Stimulated activated naive CD8-positive, alpha-beta T cell treated with anti-CD3 and anti-CD28 coated beads, Interleukin-15, amount 100 ng/mL, for 72 hours (primary cell): ENCODE data around the gene WHRN.
A peak's percentile ranks its signal among the peaks of the same experiment; 100 is the strongest.

Experiments used
- ATAC-seq: fragments of 150-1000 bp; cut with Tn5 transposase; 2 replicates; pipeline ENCODE4 v1.10.0; 2021; ENCODE audit warnings: mild to moderate bottlenecking, moderate library complexity
- DNase-seq, 2 donors: peaks; one replicate each; pipeline ENCODE4 v3.0.0; 2021 to 2022
- H3K27ac Mint-ChIP-seq, 2 donors: one replicate each; pipeline ENCODE4 v1.8.0; 2022; ENCODE audit warnings: mild to moderate bottlenecking in 2 of 2, mixed read lengths in 2 of 2, moderate library complexity in 2 of 2
- H3K27me3 Mint-ChIP-seq: one replicate; pipeline ENCODE4 v1.8.0; 2022; ENCODE audit warnings: mixed read lengths
- H3K4me1 Mint-ChIP-seq: one replicate; pipeline ENCODE4 v1.8.0; 2022; ENCODE audit warnings: mild to moderate bottlenecking, mixed read lengths
- H3K4me3 Mint-ChIP-seq, 2 donors: one replicate each; pipeline ENCODE4 v1.8.0; 2022; ENCODE audit warnings: mild to moderate bottlenecking in 2 of 2, mixed read lengths in 2 of 2, moderate library complexity in 1 of 2
- H3K9me3 Mint-ChIP-seq, 2 donors: one replicate each; pipeline ENCODE4 v1.8.0; 2022; ENCODE audit warnings: mixed read lengths in 2 of 2

WHRN gene

GRCh38 chr9:114364134-114365041 lies 140.9 kb downstream of the WHRN start:
- ATAC-seq, result peak; percentile 56
- peak in 1 of 2 donors; percentile 41 for DNase-seq
- Mint-ChIP-seq H3K4me3 (peak overlapping the region; percentile 71 to 74), H3K27ac (peak overlapping the region; percentile 95 to 97), H3K9me3 (no peaks in the 10 kb centered on the region), H3K27me3 (no peaks in the 10 kb centered on the region), H3K4me1 (peaks cover 95% of the 10 kb centered on the region)

GRCh38 chr9:114363424-114363823 lies 141.8 kb downstream of the WHRN start:
- Mint-ChIP-seq H3K27me3 (no peaks in the 10 kb centered on the region), H3K4me3 (peak overlapping the region; percentile 71 to 74), H3K9me3 (no peaks in the 10 kb centered on the region), H3K4me1 (peaks cover 93% of the 10 kb centered on the region), H3K27ac (peak overlapping the region; percentile 95 to 97)
- ATAC-seq (peak; percentile 66), DNase-seq (peak in 1 of 2 donors; percentile 59)

DNA sequence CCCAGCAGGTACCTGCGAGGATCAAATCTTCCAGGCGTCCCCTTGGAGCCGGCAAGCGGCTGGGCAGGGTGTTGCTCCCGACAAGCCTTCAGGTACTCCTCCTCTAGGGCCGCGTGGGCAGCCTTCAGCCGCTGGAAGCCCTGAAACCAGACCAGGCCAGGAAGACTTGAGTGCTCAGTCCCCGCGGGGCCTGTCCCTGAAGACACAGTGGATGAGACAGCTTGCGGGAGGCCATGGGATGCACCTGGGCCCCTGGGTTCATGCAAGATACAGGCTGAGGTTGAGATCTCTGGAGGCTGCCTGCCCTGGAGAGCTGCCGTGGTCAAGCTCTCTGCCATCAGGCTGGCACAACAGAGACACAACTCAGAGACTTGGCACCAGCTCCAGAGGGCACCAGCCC lies 142.9 kb downstream of the WHRN start:
- DNase-seq, result no peak
- no peak for ATAC-seq
- Mint-ChIP-seq H3K27ac (peak overlapping the region; percentile 70 to 97), H3K4me1 (peaks cover 92% of the 10 kb centered on the region), H3K9me3 (no peaks in the 10 kb centered on the region), H3K4me3 (no peak overlapping the region), H3K27me3 (no peaks in the 10 kb centered on the region)

DNA sequence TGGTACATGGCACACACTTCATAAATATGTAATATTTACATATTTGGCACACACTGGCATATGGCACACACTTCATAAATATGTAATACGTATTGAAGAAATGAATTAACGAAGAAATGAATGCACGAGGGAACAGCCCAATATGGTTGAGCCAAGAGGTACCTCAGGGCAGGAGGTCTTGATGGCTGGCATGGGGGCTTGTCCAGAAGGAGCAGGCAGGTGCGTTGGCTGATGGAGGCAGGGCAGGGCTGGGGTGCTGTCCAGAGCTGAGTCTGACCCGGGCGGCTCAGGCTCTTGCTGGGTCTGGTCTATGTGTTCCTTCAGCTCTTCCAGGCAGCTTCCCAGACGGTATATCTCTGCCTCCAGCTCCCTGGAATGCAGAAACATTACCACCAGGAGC lies 143.7 kb downstream of the WHRN start:
- ATAC-seq (no peak), DNase-seq (no peak)
- no peaks in the 10 kb centered on the region for H3K27me3 Mint-ChIP-seq
- H3K9me3 Mint-ChIP-seq, result no peaks in the 10 kb centered on the region
- H3K4me3 Mint-ChIP-seq, result no peak overlapping the region
- H3K27ac Mint-ChIP-seq, result peak overlapping the region; percentile 57 to 98
- H3K4me1 Mint-ChIP-seq, result peaks cover 92% of the 10 kb centered on the region

GRCh38 chr9:114359801-114360200 lies 145.5 kb downstream of the WHRN start:
- no peak overlapping the region for H3K4me3 Mint-ChIP-seq
- no peak for ATAC-seq
- H3K4me1 Mint-ChIP-seq, result peaks cover 92% of the 10 kb centered on the region
- peak overlapping the region; percentile 50 to 92 for H3K27ac Mint-ChIP-seq
- DNase-seq, result no peak
- H3K27me3 Mint-ChIP-seq, result no peaks in the 10 kb centered on the region
- no peaks in the 10 kb centered on the region for H3K9me3 Mint-ChIP-seq

GRCh38 chr9:114357911-114358328 lies 147.4 kb downstream of the WHRN start:
- ATAC-seq, result no peak
- DNase-seq, result no peak
- no peak overlapping the region for H3K4me3 Mint-ChIP-seq
- no peaks in the 10 kb centered on the region for H3K27me3 Mint-ChIP-seq
- no peaks in the 10 kb centered on the region for H3K9me3 Mint-ChIP-seq
- peak overlapping the region in 1 of 2 donors; percentile 89 for H3K27ac Mint-ChIP-seq
- peaks cover 78% of the 10 kb centered on the region for H3K4me1 Mint-ChIP-seq

- Mint-ChIP-seq H3K27ac (peak overlapping the region in 1 of 2 donors; percentile 89), H3K4me1 (peaks cover 80% of the 10 kb centered on the region), H3K27me3 (no peaks in the 10 kb centered on the region), H3K9me3 (no peaks in the 10 kb centered on the region), H3K4me3 (no peak overlapping the region)
- no peak for ATAC-seq
- no peak for DNase-seq
These were observed 147.9 kb downstream of the WHRN start for GRCh38 chr9:114357360-114357759.

DNA sequence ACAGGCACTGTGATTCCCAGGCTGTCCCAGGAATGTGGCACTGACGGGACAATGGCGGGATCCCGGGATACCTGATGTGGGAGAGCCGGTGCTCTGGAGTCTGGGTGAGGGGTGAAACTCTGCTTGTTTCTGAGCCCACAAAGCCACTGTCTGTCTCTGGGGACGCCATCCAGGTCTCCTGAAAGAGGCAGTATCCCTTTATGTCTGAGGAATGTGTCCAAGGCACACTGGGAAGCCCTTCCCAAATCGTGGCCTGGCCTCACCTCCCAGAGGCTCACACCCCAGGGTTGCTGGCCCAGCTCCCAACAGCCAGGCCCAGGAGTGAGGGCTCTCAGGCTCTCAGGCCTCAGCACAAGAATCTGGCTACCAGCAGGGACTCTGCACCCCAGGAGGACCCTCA lies 148.5 kb downstream of the WHRN start:
- peaks cover 80% of the 10 kb centered on the region for H3K4me1 Mint-ChIP-seq

GRCh38 chr9:114355821-114356220 lies 149.5 kb downstream of the WHRN start:
- DNase-seq (no peak), ATAC-seq (no peak)
- Mint-ChIP-seq H3K4me1 (peaks cover 80% of the 10 kb centered on the region), H3K27me3 (no peaks in the 10 kb centered on the region), H3K9me3 (no peaks in the 10 kb centered on the region), H3K27ac (peak overlapping the region in 1 of 2 donors; percentile 89), H3K4me3 (no peak overlapping the region)

More for the DNA sequence above, 148.5 kb downstream of the WHRN start:
- ATAC-seq (no peak), DNase-seq (no peak)
- Mint-ChIP-seq H3K9me3 (no peaks in the 10 kb centered on the region), H3K27ac (peak overlapping the region; percentile 72 to 89), H3K27me3 (no peaks in the 10 kb centered on the region), H3K4me3 (no peak overlapping the region)
